NCI-H1436 (cell line): ENCODE results near the gene SH3PXD2B.
"Not testable (repeated sequence)": the region's sequence is repeated elsewhere in the genome, so short reads cannot be mapped to it uniquely, and the experiment has no call there.

Source experiments
- DNase-seq: peaks from one replicate; lab custom pipeline; 2025; lab: John Stamatoyannopoulos, UW

SH3PXD2B gene

GRCh38 chr5:172294831-172295230 is 159.5 kb downstream of the SH3PXD2B start:
- DNase-seq, result no peak

- no peak for DNase-seq
These were observed 160.5 kb downstream of the SH3PXD2B start for GRCh38 chr5:172293745-172294342.

GRCh38 chr5:172293054-172293744 is 161.1 kb downstream of the SH3PXD2B start:
- DNase-seq, result peak; percentile 48

DNA sequence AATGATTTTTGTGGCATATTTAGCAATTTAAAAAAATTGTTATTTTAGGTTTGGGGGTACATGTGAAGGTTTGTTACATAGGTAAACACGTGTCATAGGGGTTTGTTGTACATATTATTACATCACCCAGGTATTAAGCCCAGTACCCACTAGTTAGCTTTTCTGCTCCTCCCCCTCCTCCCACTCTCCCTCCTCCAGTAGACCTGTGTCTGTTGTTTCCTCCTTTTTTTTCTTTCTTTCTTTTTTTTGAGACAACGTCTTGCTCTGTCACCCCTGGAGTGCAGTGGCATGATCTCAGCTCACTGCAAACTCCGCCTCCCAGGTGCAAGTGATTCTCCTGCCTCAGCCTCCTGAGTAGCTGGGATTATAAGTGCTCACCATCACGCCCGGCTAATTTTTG is 162.5 kb downstream of the SH3PXD2B start:
- not testable (repeated sequence) for DNase-seq

DNA sequence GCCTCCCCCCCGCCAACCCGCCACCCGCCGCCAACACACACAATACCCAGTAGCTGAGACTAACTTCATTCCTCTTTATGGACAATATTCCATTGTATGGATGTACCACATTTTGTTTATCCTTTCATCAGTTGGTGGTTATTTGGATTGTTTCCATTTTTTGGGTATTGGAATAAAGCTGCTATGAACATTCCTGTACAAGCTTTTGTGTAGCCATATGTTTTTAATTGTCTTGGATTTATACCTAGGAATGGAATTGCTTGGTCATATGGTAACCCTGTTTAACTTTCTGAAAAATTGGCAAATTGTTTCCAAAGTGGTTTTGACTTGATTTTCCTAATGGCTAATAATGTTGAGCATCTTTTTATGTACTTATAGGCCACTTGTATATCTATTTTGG is 165.9 kb downstream of the SH3PXD2B start:
- DNase-seq, result no peak

DNA sequence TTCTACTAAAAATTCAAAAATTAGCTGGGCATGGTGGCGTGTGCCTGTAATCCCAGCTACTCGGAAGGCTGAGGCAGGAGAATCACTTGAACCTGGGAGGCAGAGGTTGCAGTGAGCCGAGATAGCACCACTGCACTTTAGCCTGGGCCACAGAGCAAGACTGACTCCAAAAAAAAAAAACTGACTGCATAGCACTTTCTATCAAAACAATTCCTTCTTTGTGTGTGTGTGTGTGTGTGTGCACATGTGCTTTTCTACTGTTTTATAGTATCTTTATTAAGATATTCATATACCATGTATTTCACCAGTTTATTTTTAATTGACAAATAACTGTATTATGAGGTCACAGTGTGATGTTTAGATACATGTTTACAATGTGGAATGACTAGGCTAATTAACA is 167.2 kb downstream of the SH3PXD2B start:
- DNase-seq, result not testable (repeated sequence)

DNA sequence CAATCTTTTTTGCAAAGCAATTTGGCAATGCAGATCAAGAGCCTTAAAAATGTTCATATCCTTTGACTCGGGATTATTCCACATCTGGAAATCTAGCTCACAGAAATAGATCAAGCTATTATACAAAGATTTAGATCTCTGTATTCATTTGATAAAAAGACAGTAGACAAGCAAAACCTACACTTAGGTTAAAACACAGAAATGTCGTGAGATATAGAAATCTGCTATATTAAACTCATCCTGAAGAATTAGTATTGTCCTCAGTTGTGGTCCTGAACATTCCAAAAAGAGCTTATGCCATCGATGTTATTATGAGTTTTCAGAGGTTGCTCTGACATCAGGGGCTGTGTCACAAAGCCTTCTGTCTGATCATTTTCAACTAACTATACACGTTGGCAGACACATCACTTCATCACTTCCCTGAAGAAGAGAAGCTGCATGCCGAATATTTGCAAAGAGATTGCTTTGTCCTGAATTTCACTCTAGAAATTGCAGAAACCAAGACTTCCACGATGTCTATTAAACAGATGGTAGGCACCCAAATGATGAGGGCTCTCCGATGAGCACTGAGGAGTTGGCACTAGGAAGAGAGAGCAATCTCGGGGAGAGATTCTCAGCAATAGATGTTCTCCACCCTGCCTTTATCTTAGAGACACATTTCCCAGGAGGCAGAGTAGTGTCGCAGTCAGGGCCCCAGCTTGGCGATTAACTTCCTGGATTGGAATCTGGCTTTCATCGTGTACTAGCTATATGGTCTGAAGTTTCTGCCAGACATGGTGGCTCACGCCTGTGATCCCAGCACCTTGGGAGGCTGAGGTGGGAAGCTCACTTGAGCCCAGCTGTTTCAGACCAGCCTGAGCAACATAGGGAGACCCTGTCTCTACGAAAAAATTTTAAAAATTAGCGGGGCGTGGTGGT is 168.8 kb downstream of the SH3PXD2B start:
- no peak for DNase-seq

- no peak for DNase-seq
These were observed 169.7 kb downstream of the SH3PXD2B start for GRCh38 chr5:172284611-172284980.

- DNase-seq, result peak; percentile 51
These were observed 170.3 kb downstream of the SH3PXD2B start for GRCh38 chr5:172283862-172284610.

GRCh38 chr5:172283020-172283861 is 171.1 kb downstream of the SH3PXD2B start, which contains the start of gene UBTD2:
TSS of gene UBTD2 (minus strand) at chr5:172283764. CDS start at chr5:172283665, 99 bp downstream.
- DNase-seq, result no peak

- no peak for DNase-seq
These were observed 171.9 kb downstream of the SH3PXD2B start for GRCh38 chr5:172282272-172283019.

DNA sequence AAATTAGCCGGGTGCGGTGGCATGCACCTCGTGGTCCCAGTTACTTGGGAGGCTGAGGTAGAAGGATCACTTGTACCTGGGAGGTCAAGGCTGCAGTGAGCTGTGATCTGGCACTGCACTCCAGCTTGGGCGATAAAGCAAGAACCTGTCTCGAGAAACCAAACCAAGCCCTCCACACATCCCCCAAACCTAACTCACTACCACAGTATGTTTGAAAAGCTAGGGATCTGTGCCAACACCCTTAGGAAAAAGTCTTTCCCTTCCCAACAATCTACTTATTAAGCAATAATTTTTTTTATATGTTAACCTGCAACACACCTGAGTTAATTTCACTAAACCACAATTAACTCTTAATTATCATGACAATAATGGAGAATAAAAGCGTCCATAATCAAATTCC is 173.0 kb downstream of the SH3PXD2B start:
- no peak for DNase-seq

DNA sequence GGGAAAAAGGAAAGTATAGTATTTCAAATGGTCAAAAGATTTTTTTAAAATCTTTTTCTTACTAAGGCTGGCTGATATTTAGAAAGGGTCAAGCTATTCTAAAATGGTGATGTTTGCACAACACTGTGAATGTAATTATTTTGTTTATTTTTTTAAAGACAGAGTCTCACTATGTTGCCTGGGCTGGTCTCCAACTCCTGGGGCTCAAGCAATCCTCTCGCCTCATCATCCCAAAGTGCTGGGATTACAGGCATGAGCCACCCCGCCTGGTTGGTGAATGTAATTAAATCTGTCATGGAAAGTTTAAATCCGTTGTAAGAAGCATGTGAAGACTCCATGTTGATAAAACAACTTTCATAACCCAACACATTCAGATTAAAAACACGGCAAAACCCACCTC is 173.4 kb downstream of the SH3PXD2B start:
- no peak for DNase-seq

- DNase-seq, result no peak
These were observed 174.0 kb downstream of the SH3PXD2B start for GRCh38 chr5:172280317-172280716.

DNA sequence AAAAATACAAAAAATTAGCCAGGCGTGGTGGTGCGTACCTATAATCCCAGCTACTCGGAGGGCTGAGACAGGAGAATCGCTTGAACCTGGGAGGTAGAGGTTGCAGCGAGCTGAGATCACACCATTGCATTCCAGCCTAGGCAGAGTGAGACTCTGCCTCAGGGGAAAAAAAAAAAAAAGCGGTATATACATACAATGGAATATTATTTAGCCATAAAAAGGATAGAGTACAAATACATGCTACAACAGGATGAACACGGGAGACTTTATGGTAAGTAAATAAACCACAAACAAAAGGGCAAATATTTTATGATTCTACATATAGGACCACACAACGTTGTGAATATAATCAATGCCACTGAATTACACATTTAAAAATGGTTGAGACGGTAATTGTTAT is 176.0 kb downstream of the SH3PXD2B start:
- no peak for DNase-seq

DNA sequence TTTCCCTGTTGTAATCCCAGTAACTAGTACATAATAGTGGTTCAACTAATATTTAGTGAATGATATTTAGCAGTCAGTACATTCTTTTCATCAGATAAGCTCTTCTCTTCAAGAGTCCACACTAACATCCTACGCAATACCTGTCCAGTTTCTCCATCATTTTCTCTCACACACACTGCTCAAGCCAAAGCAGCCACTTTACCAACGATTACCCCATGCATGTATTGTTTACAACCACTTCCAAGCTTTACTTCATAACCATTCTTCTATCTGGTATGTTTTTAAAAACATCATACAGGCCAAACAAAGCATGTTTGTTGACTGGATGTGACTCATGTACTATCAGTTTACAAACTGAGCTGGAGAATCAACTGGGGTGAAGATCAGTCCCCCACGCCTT is 178.1 kb downstream of the SH3PXD2B start:
- DNase-seq, result no peak
